SJCRH30 (cell line): Measurements from ENCODE around the gene XYLT2. TPM values are rescaled to one million over a fixed set of nuclear protein-coding genes. Genes with fewer than 3 reads are reported as not detected.
"Not testable (repeated sequence)": the region's sequence is repeated elsewhere in the genome, so short reads cannot be mapped to it uniquely, and the experiment has no call there.

Source experiments
- DNase-seq, 2 experiments: peaks; one replicate each; pipeline ENCODE4 v3.0.0-alpha.2; 2015 to 2020
- H3K27ac ChIP-seq: fragments of 250-450 bp; sonication (Bioruptor Pico); 2 replicates; pipeline ENCODE4 v1.5.1; 2020; ENCODE audit warnings: mild to moderate bottlenecking, moderate library complexity
- H3K27me3 ChIP-seq: fragments of 250-450 bp; sonication (Bioruptor Pico); 2 replicates; pipeline ENCODE4 v1.5.1; 2020; ENCODE audit warnings: mild to moderate bottlenecking, moderate library complexity
- H3K36me3 ChIP-seq: fragments of 250-450 bp; sonication (Bioruptor Pico); 2 replicates; pipeline ENCODE4 v1.5.1; 2020; ENCODE audit warnings: mild to moderate bottlenecking, moderate library complexity
- H3K4me1 ChIP-seq: fragments of 250-450 bp; sonication (Bioruptor Pico); 2 replicates; pipeline ENCODE4 v1.5.1; 2020; ENCODE audit warnings: mild to moderate bottlenecking, moderate library complexity
- H3K4me3 ChIP-seq: fragments of 250-450 bp; sonication (Bioruptor Pico); 2 replicates; pipeline ENCODE4 v1.5.1; 2020; ENCODE audit warnings: mild to moderate bottlenecking, moderate library complexity
- H3K9me3 ChIP-seq: fragments of 250-450 bp; sonication (Bioruptor Pico); replicated peaks from 2 replicates; pipeline ENCODE4 v1.5.1; 2020; ENCODE audit warnings: mild to moderate bottlenecking, moderate library complexity
- total RNA-seq: library from RNA; depleted of rRNA; stranded (reverse); fragments of >200 nt; shearing (Covaris generic); gene quantifications from 2 replicates; pipeline ENCODE4 v1.2.3, GENCODE V29; 2014

Gene XYLT2
- total RNA-seq, 1 experiment from 2014 or later, result 18.5 TPM

DNA sequence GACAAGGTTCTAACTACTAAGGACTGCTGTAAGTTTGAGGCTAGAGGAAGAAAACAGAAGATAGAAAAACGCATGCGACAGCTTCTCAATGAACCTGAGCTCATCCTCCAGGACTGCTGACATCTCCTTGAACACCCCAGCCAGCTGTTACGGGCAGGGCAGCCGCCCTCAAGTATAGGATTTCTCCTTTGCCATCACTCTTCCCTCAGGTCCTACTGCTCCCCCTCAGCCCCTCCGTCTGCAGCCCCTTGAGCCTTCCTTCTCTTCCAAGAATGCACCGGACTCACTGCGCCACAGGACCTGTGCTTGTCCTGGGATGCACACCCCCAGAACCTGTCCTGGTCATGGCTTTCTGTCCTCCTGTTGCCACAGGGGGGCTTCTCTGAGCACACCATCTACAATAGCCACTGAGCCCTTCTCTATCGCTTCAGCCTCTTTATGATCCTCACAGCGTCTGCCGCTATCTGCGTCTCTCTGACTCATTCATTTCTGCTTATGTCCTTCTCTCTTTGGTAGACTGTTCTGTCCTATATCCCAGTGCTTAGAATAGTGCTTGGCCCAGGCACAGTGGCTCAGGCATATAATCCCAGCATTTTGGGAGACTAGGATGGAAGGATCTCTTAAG is 15.7 kb upstream of the XYLT2 start:
- no peaks in the 10 kb centered on the region; the same call in 1 of the 2 replicates for H3K4me1 ChIP-seq
- no peaks in the 10 kb centered on the region for H3K9me3 ChIP-seq
- no peaks in the 10 kb centered on the region for H3K27me3 ChIP-seq
- no peak overlapping the region for H3K27ac ChIP-seq
- no peak overlapping the region for H3K4me3 ChIP-seq
- DNase-seq, result peak in 1 of 2 experiments; percentile 28
- H3K36me3 ChIP-seq, result no peaks in the 10 kb centered on the region

DNA sequence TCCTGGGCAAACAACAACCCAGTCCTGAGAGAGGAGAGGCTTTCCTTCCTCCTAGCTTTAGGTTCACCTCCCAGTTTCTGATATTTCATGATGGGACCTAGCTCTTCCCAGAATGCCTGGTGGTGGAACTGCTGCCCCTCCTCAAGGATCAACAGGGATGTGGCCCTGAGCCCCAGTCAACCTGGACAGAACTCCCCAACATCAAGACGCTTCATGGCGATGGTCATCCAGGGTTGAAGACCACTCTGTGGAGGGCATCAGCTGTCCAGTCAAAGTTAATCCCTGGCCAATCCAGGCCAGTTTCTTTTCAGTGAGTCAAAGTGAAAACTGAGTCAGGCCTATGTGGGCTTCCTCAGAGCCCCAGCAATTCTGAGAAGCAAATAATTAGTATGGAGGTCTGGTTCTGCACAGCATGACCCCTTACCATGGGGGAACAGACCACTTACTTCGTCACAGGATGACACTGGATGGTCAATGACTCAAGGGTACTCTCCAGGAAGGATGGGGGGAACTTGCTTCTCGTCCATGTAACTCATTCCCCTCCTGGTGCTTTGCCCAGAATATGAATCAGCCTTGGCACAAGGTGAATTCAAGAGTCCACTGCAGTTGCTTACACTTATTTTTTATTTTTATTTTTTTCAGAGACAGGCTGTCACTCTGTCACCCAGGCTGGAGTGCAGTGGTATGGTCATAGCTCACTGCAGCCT is 14.7 kb upstream of the XYLT2 start:
- no peaks in the 10 kb centered on the region for H3K27me3 ChIP-seq
- H3K36me3 ChIP-seq, result no peaks in the 10 kb centered on the region
- DNase-seq, result no peak
- no peaks in the 10 kb centered on the region for H3K9me3 ChIP-seq
- H3K4me1 ChIP-seq, result no peaks in the 10 kb centered on the region
- H3K4me3 ChIP-seq, result no peak overlapping the region
- no peak overlapping the region for H3K27ac ChIP-seq

DNA sequence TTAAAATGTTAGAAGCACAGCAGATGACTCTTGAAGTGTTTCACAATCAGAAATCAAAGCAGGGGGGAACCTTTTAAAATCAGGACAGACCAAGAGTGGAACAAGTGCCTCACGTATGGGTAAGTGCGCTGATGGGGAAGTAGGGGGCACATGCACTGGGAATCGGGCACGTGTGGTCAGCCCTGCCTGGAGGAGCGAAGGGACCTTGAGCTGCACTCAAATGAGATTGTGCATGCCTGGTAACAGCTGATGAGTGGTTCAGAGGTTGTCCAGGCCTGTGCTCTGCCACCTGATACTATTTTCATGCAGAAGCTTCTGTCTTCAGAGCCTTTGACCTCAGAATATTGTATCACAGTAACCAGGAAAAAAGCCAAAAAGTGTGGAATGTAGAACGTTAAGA is 13.7 kb upstream of the XYLT2 start:
- no peak overlapping the region for H3K27ac ChIP-seq
- H3K4me1 ChIP-seq, result no peaks in the 10 kb centered on the region
- DNase-seq, result no peak
- H3K27me3 ChIP-seq, result no peaks in the 10 kb centered on the region
- H3K9me3 ChIP-seq, result no peaks in the 10 kb centered on the region
- no peaks in the 10 kb centered on the region for H3K36me3 ChIP-seq
- H3K4me3 ChIP-seq, result no peak overlapping the region

DNA sequence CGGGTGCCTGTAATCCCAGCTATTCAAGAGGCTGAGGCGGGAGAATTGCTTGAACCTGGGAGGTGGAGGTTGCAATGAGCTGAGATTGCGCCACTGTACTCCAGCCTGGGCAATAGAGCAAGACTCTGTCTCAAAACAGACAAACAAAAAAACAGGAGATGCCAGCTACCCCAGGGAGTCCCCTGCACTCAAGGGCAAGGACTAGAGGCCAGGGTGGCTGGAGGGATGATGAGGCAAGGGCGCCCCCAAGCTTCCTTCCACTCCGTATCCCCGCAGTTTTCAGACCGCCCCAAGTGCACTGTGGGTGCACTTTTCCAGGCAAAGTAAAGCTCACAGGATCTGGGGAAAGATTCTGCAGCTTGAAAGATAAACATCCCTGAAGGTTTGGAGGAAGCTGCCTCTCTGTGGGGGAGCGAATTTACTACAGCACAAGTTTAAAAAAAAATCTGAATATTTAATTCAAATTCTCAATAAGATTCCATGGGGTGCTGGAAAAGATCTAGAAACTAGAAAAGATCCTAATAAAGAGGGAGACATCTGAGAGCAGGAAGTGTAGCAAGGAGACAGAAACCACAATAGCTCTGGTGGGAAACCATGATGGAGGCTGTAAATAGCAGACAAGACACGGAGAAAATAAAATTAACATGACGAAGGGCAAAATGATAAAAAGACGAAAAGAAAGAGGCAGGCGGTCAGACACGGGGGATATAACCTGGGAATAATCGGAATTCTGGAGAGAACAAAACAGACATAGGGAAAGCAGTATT is 12.5 kb upstream of the XYLT2 start:
- H3K4me1 ChIP-seq, H3K27me3 ChIP-seq, H3K27ac ChIP-seq, H3K4me3 ChIP-seq, H3K36me3 ChIP-seq, H3K9me3 ChIP-seq, DNase-seq: not testable (repeated sequence)

DNA sequence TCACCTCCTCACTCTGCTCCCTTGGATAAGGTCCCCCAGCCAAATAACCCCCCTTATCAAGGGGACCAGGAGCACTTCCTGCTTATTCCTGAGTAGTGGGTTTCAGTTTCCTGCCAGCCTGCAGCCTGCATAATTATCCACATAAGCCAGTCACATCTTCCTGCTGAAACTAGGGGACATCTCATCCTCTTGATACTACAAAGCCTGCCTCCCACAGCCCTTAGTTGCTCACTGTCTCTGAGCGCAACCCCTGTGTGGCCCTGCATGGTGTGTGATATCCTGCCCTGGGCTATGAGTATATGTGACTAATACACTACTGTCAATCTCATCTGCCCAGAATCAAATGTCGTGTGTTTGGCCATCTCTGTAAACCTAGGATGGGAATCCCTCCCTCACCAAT is 8.0 kb upstream of the XYLT2 start:
- H3K4me3 ChIP-seq, result no peak overlapping the region
- H3K27me3 ChIP-seq, result no peaks in the 10 kb centered on the region
- H3K4me1 ChIP-seq, result no peaks in the 10 kb centered on the region
- no peak for DNase-seq
- no peaks in the 10 kb centered on the region for H3K36me3 ChIP-seq
- H3K9me3 ChIP-seq, result no peaks in the 10 kb centered on the region
- H3K27ac ChIP-seq, result no peak overlapping the region

DNA sequence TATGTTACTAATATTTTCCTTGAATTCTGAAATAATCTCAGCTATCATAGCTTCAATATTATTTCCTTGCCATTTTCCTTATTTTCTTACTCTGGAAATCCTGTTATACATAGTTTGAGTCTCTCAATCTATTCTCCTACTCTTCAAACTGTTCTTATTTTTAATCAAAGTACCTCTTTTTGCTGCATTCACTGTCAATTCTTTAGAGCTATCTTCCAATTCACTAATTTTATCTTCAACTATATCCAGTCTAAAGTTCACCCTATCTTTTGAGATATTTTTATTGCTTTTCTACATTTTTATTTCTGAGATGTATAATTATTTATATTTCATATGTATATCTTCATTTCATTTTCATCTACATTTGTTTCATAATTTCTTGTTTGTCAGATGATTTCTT is 7.3 kb upstream of the XYLT2 start:
- Histone ChIP-seq H3K4me1 (no peaks in the 10 kb centered on the region), H3K27ac (no peak overlapping the region), H3K27me3 (no peaks in the 10 kb centered on the region), H3K9me3 (no peaks in the 10 kb centered on the region), H3K36me3 (no peaks in the 10 kb centered on the region), H3K4me3 (no peak overlapping the region)
- no peak for DNase-seq

DNA sequence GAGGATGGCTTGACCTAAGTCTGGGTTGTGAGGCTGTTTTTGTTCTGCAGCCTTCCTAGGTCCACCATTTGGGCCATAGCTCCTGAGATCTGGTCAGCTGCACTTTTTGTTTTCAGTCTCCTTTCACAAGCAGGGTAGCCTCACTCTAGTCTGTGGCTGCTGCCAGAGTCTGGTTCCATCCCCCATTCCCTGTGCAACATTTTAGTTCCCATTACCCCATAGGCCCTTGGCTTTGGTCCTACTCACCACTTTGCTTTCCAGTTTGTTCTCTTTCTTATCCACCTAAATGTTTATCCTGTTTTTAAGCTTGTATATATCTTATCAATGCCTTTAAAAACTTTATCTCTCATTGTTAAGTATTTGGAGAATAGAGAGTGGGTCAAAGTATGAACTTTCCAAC is 6.5 kb upstream of the XYLT2 start:
- no peak for DNase-seq
- Histone ChIP-seq H3K27me3 (peaks cover 1% of the 10 kb centered on the region; the same call in 1 of the 2 replicates), H3K27ac (no peak overlapping the region), H3K4me1 (no peaks in the 10 kb centered on the region), H3K4me3 (no peak overlapping the region), H3K36me3 (no peaks in the 10 kb centered on the region), H3K9me3 (no peaks in the 10 kb centered on the region)

DNA sequence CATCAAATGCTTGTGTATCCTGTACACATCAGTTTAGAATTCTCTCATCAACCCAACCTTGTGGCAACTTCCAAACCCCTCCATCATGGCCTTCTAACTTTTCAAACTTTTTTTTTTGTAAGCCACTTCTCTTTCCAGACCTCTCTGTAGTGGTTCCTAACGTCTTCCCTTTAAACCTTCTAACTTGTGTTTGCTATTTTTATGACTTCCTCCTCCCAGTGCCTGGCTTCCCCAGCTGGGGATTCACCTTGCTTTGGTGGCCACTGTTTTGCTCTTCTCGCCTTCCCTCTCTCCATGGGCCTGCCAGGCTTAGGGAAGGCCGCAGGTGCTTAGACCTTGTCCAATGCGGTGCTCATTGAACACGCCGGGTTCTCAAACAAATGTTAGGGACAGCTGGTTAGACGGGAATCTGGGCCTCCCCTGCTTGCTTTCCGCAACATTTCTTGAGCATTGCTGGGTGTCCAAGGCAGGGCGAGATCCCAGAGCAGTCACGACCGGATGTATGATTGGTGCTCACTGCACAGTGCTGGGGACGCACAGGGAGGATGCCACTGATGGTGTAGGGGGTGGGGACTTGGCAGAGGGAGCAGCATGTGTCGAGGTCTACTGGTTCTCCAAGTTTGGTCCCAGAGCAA is 1.1 kb upstream of the XYLT2 start:
- H3K36me3 ChIP-seq, result no peaks in the 10 kb centered on the region
- no peak overlapping the region for H3K27ac ChIP-seq
- H3K9me3 ChIP-seq, result no peaks in the 10 kb centered on the region
- H3K4me3 ChIP-seq, result no peak overlapping the region
- no peaks in the 10 kb centered on the region for H3K4me1 ChIP-seq
- H3K27me3 ChIP-seq, result peaks cover 5% of the 10 kb centered on the region; the same call in 1 of the 2 replicates
- DNase-seq, result no peak

DNA sequence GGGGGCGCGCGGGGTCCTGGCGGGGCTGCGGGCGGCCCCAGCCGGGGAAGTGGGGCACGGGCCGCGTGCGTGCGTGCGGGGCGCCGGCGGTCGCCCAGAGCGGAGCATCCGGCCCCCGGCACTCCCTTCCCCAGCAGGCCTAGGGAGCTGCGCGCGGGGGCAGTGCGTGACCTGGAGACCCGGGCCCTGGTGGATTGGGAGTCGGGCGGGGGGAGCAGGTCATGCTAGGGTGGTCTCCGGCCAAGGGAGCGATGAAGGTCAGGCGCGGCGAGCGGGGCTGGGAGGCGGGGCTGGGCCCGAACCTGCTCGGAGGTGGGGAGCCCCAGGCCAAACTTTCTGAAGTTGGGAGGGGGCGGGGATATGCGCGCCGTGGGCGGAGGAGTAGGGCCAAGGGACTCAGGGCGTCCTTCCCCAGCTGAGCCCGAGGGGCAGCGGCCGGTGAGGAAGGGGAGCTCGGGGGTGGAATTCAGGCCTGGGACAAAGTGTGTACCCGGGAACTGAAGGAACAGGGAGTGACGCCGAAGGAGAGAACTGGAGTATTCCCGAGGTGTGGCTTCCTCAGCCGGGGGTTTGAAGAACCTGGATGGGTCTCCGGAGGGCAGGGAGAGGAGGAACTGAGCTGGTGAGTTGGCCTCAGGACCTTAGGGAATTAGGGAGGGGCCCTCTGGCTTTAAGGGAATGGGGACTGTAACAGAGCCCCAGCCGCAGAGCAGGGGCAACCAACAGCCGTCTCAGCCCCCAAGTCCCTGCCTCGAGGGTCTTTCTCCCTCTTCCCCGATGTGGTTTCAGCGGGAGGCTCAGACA is 589 bp downstream of the XYLT2 start:
- no peaks in the 10 kb centered on the region for H3K36me3 ChIP-seq
- H3K27me3 ChIP-seq, result peaks cover 5% of the 10 kb centered on the region; the same call in 1 of the 2 replicates
- H3K9me3 ChIP-seq, result no peaks in the 10 kb centered on the region
- H3K4me1 ChIP-seq, result no peaks in the 10 kb centered on the region
- H3K27ac ChIP-seq, result peak overlapping the region; percentile 33; the same call in 1 of the 2 replicates
- peak; percentile 33 to 47 for DNase-seq
- H3K4me3 ChIP-seq, result peak overlapping the region; percentile 96

DNA sequence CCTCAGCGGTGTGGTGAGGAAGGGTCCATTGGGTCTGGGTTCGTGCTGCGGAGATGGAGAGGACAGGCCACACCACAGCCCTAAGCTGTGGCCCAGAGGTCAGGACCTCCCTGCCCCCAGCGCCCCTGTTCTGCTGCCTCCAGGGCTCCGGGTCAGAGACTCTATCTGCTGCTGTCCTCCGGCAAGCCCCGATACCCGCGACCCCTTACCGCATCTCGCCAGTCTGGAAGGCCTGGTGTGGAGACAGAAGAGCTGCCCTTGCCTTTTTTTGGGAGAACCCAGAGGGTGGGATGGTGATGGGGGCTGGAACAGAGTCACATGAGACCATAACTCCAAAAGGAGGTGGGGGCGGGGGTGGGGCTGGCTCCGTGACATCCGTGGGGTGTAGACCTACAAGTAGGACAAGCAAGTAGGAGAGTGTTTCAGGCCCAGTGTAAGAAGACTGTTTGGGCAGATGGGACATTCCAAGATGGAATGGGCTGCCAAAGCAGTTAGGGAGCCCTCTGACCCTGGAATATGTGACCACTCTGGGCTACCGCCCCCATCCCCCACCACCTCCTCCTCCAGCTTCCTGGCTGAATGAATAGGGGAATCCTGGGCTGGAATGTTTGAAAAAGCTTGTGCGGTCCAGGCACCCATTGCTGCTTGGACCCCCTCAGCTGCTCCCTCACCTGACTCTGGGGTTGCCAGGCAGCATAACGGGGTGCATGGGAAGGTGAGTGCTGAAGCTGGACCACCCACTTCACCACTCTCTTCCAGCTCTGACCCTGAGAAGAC is 1.4 kb downstream of the XYLT2 start:
- no peak for DNase-seq

DNA sequence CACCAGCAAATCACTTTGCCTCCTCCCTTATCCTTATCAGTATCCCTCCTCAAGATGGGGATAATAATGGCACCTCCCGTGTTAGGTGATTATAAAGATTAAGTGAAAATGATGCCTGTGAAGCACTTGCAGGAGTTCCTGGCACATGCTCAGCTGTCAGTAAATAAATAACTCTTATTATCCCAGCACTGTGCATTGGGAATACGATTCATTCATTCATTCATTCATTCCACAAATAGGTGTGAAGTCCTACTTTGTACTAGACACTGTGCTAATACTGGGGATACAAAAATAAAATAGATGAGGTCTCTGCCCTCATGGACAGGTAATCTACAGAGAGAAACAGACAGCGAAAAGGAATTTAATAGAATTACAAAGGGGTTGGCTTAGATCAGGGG is 2.0 kb downstream of the XYLT2 start:
- Histone ChIP-seq H3K4me1 (no peaks in the 10 kb centered on the region), H3K27me3 (peaks cover 5% of the 10 kb centered on the region; the same call in 1 of the 2 replicates), H3K4me3 (no peak overlapping the region), H3K9me3 (no peaks in the 10 kb centered on the region), H3K27ac (no peak overlapping the region), H3K36me3 (no peaks in the 10 kb centered on the region)
- DNase-seq, result no peak

More for the DNA sequence above, 1.4 kb downstream of the XYLT2 start:
- Histone ChIP-seq H3K4me3 (peak overlapping the region; percentile 96), H3K9me3 (no peaks in the 10 kb centered on the region), H3K36me3 (no peaks in the 10 kb centered on the region), H3K27ac (no peak overlapping the region), H3K27me3 (peaks cover 5% of the 10 kb centered on the region; the same call in 1 of the 2 replicates), H3K4me1 (no peaks in the 10 kb centered on the region)

DNA sequence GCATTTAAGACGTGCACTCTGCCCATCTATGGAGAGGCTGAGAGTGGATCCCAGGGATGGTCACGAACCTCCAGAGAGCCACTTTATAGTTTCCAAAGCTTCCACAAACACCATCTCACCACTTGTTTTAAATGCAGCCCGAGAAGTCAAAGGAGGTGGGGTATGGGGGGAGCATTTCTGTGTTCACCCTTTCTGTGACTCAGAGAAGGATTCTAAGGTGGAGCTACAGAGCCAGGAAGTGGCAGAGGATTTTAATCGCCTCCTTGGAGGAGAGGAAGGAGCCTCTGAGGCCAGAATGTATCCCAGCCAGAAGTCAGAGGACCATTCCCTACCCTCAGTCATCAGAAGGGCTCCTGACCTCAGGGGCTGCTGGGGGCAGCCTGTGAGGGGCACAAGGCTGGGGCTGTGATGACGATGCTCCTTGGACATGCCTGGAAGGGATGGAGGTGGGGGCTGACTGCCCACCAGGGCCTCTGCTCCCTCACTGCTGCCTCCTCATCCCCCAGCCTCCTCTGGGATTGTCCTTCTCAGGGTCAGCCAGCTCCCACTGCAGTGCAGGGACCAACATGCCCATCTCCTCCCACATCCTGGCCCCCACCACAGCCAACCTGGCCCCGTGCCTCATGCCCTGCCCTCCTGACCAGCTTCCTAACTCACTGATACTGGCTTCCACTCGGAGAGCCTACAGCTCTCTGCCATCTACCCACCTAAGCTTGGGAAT is 2.8 kb downstream of the XYLT2 start:
- no peak for DNase-seq
- no peak overlapping the region for H3K4me3 ChIP-seq
- H3K36me3 ChIP-seq, result no peaks in the 10 kb centered on the region
- H3K4me1 ChIP-seq, result no peaks in the 10 kb centered on the region
- peaks cover 5% of the 10 kb centered on the region; the same call in 1 of the 2 replicates for H3K27me3 ChIP-seq
- H3K9me3 ChIP-seq, result no peaks in the 10 kb centered on the region
- no peak overlapping the region for H3K27ac ChIP-seq

DNA sequence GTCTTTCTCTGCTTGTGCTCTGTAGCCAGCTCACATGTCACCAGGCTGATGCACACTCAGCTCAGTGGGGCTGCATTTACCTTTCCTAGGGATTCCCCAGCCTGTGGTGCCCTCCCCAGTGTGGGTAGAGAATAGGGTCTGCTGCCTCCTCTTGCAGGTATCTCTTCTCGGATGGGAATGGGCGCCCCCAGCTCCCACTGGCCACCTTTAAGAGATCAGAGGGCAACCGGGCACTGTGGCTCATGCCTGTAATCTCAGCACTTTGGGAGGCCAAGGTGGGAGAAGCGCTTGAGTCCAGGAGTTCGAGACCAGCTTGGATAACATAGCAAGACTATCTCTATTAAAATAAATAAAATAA is 3.3 kb downstream of the XYLT2 start:
- H3K4me1 ChIP-seq, result no peaks in the 10 kb centered on the region
- no peak overlapping the region for H3K27ac ChIP-seq
- H3K27me3 ChIP-seq, result peaks cover 5% of the 10 kb centered on the region; the same call in 1 of the 2 replicates
- DNase-seq, result no peak
- no peak overlapping the region for H3K4me3 ChIP-seq
- no peaks in the 10 kb centered on the region for H3K36me3 ChIP-seq
- H3K9me3 ChIP-seq, result no peaks in the 10 kb centered on the region
